OCI-LY7 (cell line): Measurements from ENCODE around the gene RBP3.

Experiments
- CTCF ChIP-seq: fragments of 200-600 bp; sonication (generic); conservative IDR thresholded peaks from 2 replicates; pipeline ENCODE4 v1.5.1; 2014; ENCODE audit warnings: mild to moderate bottlenecking, antibody characterized with exemption, low read length, moderate library complexity, mixed read lengths
- EZH2phosphoT487 ChIP-seq: fragments of 200-600 bp; sonication (generic); IDR thresholded peaks from 2 replicates; pipeline ENCODE4 v1.6.1; 2018; ENCODE audit warnings: low read depth, borderline replicate concordance, mild to moderate bottlenecking, mixed run types, antibody characterized with exemption, low read length, moderate library complexity, mixed read lengths

GRCh38 chr10:47402641-47403301, 54.6 kb downstream of the RBP3 start:
- no peak for TF ChIP-seq CTCF
- TF ChIP-seq EZH2phosphoT487, result no peak
